Stimulated activated CD8-positive, alpha-beta memory T cell treated with anti-CD3 and anti-CD28 coated beads, Interleukin-7, amount 100 ng/mL, for 1 hour (primary cell): ENCODE measurements around the gene ZNF526.
"Not testable (repeated sequence)": the region's sequence is repeated elsewhere in the genome, so short reads cannot be mapped to it uniquely, and the experiment has no call there.

Experiments
- DNase-seq, 2 donors: peaks; one replicate each; pipeline ENCODE4 v3.0.0-alpha.2; 2020; ENCODE audit warnings: low read depth in 2 of 2

Gene ZNF526

GRCh38 chr19:42246922-42247639 lies 27.0 kb downstream of the ZNF526 start:
- DNase-seq = no peak

DNA sequence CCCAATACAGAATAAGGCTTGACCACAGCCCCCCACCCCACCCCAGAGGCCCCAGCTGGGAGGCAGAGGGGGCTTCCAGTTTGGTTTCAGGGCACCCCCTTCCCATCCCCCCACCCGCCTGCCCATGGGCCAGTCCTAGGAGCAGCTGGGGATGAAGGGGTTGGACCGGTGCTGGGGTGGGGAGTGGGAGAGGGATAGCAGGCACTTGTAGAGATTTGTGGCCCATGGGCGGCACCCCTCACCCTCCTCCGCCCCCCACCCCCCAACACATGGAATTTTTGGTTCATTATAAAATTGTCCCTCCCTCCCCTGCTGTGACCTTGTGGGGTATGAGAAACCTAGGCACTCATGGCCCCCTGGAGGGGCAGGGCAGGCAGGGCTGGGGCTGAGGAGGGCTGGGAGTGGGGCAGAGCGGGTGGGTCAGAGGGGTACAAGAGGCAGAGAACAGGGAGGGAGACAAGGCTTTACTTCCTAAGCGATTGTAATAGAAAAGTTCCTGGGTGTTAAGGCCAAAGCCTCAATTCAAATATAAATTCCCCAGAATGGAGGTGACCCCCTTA lies 27.6 kb downstream of the ZNF526 start:
- DNase-seq = no peak

DNA sequence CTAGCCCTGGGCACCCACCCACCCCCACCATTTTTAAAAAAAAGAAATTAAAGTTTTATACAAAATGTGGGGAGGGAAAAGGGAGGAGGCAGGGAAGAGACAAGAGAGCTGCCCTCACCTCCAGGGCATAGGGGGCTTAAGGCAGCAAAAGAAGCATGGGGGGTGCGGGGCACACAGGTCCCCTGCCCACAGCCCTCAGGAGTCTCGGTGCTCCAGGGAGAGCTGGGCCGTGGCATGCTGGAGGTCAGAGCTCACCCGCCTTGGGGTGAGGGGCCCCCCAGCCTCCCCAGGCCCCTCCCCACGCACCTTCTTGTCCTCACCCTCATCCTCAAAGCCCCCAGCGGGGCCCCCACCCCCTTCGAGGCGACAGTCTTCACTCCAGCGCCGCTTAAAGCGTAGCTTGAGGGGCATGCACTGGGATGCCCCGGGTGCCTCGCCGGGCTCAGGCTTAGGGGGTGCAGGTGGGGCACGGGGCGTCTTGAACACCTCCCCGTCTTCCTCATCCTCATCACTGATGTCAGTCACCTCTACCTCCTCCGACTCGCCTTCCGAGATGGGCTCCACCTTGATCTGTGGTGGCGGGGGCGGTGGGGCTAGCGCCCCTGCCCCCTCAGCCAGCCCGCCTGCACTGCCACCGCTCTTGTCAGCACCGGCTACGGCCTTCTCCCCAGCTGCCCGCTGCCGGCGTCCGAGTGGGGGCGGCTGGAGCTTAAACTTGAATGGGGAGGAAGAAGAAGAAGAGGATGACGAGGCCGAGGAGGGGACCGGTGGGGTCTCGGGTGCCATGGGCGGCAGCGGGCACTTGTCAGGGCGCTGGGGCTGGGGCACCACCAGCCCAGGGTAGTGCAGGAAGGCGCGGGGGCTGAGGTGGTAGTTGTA lies 28.4 kb downstream of the ZNF526 start:
- no peak for DNase-seq

GRCh38 chr19:42249149-42249750 lies 29.1 kb downstream of the ZNF526 start:
- no peak for DNase-seq

- no peak for DNase-seq
Observed at GRCh38 chr19:42249769-42250168, 29.7 kb downstream of the ZNF526 start.

- no peak for DNase-seq
Observed at GRCh38 chr19:42250183-42250665, 30.1 kb downstream of the ZNF526 start.

DNA sequence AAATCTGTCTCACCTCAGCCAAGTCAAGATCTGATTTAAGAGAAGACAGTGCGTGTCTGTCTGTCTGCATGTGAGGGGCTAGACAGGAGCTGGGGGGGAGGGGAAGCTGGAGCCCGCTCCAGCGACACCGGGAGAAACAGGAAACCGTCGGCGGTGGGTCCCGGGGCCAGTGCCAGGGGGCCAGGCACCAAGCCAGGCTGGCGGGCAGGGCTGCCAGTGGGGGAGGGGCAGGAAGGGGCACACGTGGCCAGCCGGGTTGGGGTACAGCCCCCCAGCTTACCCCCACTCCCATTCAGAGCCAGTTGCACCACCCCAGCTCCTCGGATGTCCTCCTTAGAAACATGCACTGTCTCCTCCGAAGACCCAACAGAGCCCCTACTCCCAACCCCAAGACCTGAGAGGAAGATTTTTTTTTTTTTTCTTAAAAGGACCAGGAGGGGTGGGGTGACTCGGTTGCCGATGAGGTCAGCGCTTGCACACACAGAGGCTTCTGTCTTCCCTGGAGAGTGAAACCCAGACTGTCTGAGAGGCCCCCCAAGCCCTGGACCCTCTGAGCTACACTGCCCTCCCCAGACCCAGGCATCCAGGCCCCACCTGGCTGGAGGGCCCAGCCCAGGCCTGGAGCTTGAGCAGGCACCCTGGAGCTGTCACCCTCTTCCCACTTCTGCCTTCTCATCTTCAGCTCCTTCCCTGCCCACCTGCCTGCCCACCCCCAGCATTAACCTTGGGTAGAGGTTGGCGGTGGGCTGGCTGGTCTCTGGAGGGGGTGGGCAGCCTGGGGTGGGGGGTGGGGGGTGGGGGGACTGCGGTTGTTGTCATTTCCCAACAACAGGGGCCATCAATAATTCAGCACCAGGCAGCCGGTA lies 30.8 kb downstream of the ZNF526 start:
- no peak for DNase-seq

- no peak for DNase-seq
Observed at GRCh38 chr19:42251572-42252358, 31.7 kb downstream of the ZNF526 start.

- no peak for DNase-seq
Observed at GRCh38 chr19:42252365-42253244, 32.5 kb downstream of the ZNF526 start.

DNA sequence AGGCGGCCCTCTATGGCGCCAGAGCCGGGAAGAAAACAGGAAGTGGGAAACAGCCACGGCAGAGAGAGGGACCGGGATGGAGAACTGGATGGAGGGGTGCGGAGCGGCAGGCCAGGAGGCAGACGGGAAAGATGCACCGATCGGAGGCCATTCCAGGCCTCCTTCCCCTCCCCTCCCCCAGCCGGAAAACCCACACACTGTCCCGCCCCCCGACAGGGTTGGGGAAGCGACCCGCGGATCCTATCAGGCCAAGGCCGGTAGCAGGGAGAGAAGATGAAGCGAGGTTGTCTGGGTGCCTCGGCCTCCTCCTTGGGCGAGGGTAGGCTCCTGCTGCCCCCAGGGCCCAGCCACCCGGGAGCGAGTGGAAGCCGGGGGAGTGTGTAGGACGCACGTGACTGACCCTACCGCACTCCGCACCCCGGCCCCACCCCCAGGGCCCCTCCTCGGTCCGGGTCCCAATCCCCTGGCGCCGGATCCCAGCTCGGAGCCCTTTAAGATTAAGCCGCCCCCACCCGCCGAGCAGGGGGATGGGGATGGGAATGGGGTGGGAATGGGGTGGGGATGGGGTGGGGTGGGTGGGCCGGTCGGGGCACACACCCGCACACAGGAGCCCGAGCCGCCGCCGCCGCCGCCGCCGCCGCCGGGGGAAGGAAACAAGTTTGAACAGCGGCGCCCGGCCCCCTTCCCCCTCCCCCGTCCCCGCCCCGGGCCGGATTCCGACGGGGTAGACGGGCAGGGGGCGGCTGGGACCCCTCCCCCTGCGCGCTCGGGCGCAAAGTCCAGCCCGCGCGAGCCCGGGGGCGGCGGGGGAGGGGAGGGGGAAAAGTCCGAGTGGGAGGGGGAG lies 33.4 kb downstream of the ZNF526 start:
- DNase-seq = peak in 1 of 2 donors; percentile 24

- DNase-seq = peak; percentile 53 to 57
Observed at GRCh38 chr19:42254089-42254849, 34.2 kb downstream of the ZNF526 start.

DNA sequence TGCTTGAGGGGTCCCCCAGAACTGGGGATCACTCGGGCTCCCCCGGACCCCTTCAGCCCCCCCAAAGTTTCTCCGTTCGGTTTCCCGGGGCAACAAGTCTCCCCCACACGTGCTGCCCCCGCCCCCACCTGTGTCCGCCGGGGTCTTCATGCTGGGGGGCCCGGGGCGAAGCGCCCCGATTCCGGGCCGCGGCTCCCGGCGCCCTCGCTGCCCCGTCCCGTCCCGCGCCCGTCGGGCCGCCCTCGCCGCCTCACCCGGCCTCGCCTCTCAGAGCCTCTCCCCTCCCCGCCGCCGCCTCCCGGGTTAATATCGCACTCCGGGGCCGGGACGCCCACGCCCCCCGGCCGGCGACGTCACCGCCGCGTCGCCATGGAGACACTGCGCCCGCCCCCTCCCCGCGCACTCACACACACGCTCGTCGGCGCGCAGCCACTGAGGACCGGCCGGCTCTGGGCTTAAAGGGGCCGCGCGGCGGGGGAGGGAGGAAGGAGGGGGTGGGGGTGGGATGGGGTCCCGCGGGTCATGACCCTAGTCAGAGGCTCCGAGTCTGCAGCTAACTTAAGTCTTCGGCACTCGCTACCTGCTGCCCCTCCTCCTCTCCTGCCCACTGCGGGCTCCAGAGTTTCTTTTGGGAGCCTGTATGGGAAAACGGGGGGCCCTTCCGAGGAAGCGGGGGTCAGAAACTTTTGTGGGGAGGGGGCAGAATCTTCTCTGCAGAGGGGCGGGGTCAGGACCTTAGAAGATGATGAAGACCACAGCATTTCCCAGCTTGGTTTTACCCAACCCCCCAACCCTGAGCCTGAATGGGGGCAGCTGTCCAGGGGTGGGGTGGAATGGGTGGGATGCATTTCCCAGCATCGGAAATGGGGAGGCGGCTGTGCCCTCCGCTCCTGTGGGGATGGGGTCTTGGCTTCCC lies 35.0 kb downstream of the ZNF526 start, which contains the start of gene ERF:
ERF (minus strand) TSS at position 279 of the 916 bp plus-strand sequence; CDS start at position 150, 129 bp downstream.
- peak; percentile 84 to 92 for DNase-seq

DNA sequence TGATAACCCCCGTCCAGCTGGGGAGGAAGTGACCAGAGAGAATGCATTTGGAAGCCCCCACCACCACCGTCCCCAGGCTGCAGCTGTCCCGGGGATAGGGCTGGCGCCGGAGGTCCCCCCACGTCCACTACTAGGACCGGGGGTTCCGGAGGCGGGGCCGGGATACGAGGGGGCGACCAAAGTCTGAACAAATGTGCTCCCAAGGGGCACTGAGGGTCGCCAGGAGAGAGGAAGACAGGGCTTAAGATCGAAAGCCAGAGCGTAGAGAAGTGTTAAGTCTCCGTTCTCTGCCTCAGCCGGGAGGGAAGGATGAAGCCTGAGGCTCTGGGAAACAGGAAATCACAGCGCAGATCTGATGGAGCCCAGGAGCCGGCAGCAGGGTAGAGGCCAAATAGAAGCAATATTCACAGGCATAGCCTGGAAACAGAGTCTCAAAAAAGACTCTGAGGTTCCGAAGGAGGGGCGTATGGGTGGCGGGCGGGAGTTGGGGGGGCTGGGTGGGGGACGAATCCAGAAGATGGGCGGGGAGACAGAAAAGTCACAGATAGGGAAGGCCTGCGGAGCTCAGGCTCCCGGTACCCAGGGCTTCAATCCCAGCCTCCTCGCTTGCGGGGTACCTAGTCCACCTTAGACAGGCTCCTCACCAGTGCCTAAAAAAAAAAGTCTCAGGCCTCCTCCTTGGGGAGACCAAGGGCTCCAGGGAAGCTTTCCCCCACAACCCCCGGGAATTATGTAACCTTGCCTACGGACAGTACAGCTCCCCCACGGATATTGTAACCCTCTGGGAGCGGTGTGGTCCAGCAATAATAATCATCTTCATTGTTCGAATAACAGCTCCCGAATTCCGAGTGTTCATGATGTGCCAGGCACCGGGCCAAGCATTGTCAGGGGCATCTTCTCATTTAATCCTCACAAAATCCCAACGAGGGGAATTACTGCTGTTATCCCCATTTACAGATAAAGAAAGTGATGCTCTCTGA lies 35.9 kb downstream of the ZNF526 start:
- DNase-seq = no peak

- not testable (repeated sequence) for DNase-seq
Observed at GRCh38 chr19:42257842-42258241, 37.7 kb downstream of the ZNF526 start.

GRCh38 chr19:42261763-42262162 lies 41.7 kb downstream of the ZNF526 start:
- no peak for DNase-seq
